GM12878 (cell line): ENCODE results near the gene SOX6. TPM values are rescaled to one million over a fixed set of nuclear protein-coding genes. Genes with fewer than 3 reads are reported as not detected.

ENCODE experiments used
- ATAC-seq: fragments of 200-7000 bp; cut with Tn5 transposase; 3 replicates; pipeline ENCODE4 v1.9.1; 2020; ENCODE audit warnings: mild to moderate bottlenecking, moderate library complexity
- BruUV-seq: library from RNA; stranded (reverse); fragments of 400-500 nt; replicated peaks from 2 replicates; lab custom pipeline; 2021; lab: Mats Ljungman, UMichigan
- CTCF ChIA-PET: fragments of 300-600 bp; sonication (Branson Sonifier 250); formaldehyde crosslinking; extraction: SDS; loops from one replicate; lab custom pipeline; 2021; ENCODE audit warnings: inconsistent platforms; lab: Yijun Ruan, JAX
- POLR2A ChIA-PET: fragments of 350-600 bp; formaldehyde crosslinking; extraction: SDS; loops from one replicate; lab custom pipeline; 2021; ENCODE audit warnings: inconsistent platforms; lab: Charles Lee
- RAD21 ChIA-PET: fragments of 300-600 bp; sonication (Branson Sonifier 250); formaldehyde crosslinking; loops from one replicate; lab custom pipeline; 2023; ENCODE audit warnings: antibody characterized with exemption; ENCODE audit not compliant: unreplicated experiment; lab: Charles Lee
- SMC1A ChIA-PET: fragments of 300-600 bp; sonication (Branson Sonifier 250); formaldehyde crosslinking; loops from one replicate; lab custom pipeline; 2023; ENCODE audit not compliant: unreplicated experiment, uncharacterized antibody; lab: Charles Lee
- DNase-seq: peaks from one replicate; pipeline ENCODE4 v3.0.0-alpha.2; 2011; ENCODE audit warnings: low read depth, low spot score
- FAIRE-seq: peaks from 3 replicates; lab custom pipeline; 2011; peaks lifted over from hg19 to GRCh38; lab: Jason Lieb, UNC
- H2AFZ ChIP-seq: 2 replicates; pipeline ENCODE4 v1.6.0; 2011; ENCODE audit warnings: low read depth, low read length, control low read depth; ENCODE audit not compliant: control insufficient read depth
- H3K27ac ChIP-seq: 2 replicates; pipeline ENCODE4 v1.5.1; 2011; ENCODE audit warnings: control low read depth; ENCODE audit not compliant: control insufficient read depth, insufficient read depth
- H3K27me3 ChIP-seq, 2 experiments: replicated peaks in 1 of 2; 2 replicates each; pipeline versions ENCODE4 v1.6.0 to v1.6.1; 2011; ENCODE audit warnings: low read length in 1 of 2; ENCODE audit not compliant: control insufficient read depth in 2 of 2, insufficient read depth in 2 of 2
- H3K36me3 ChIP-seq, 2 experiments: 2 replicates each; pipeline ENCODE4 v1.5.1; 2011; ENCODE audit warnings: low read length in 1 of 2; ENCODE audit not compliant: control insufficient read depth in 2 of 2, insufficient read depth in 2 of 2
- H3K4me1 ChIP-seq: 2 replicates; pipeline ENCODE4 v1.6.1; 2011; ENCODE audit warnings: mild to moderate bottlenecking, low read length, moderate library complexity, mixed read lengths; ENCODE audit not compliant: control insufficient read depth, insufficient read depth
- H3K4me2 ChIP-seq: 2 replicates; pipeline ENCODE4 v1.6.0; 2011; ENCODE audit warnings: control low read depth; ENCODE audit not compliant: control insufficient read depth, insufficient read depth
- H3K4me3 ChIP-seq: fragments of 200-600 bp; sonication (generic); 2 replicates; pipeline ENCODE4 v1.5.1; 2016
- H3K79me2 ChIP-seq: 2 replicates; pipeline ENCODE4 v1.6.0; 2011; ENCODE audit warnings: low read length; ENCODE audit not compliant: control insufficient read depth, insufficient read depth
- H3K9ac ChIP-seq: 2 replicates; pipeline ENCODE4 v1.8.0; 2011; ENCODE audit warnings: low read length, control low read depth, mixed read lengths; ENCODE audit not compliant: control insufficient read depth, insufficient read depth
- H3K9me3 ChIP-seq: replicated peaks from 3 replicates; pipeline ENCODE4 v1.5.1; 2011; ENCODE audit warnings: mild to moderate bottlenecking, low read length; ENCODE audit not compliant: control insufficient read depth, insufficient read depth
- H4K20me1 ChIP-seq: 2 replicates; pipeline ENCODE4 v1.6.0; 2011; ENCODE audit not compliant: control insufficient read depth, insufficient read depth
- BRCA1 ChIP-seq: IDR thresholded peaks from 2 replicates; pipeline ENCODE4 v1.6.1; 2011; ENCODE audit warnings: low read depth, low read length, improper control_type of control experiment
- EED ChIP-seq: sonication (generic); IDR thresholded peaks from 2 replicates; pipeline ENCODE4 v1.6.1; 2016; ENCODE audit warnings: antibody characterized with exemption, low read depth
- ETV6 ChIP-seq, 2 experiments: fragments of 450-650 bp in 1 of 2; IDR thresholded peaks in 1 of 2; conservative IDR thresholded peaks in 1 of 2; 2 replicates each; pipeline ENCODE4 v1.6.1; 2014; ENCODE audit warnings: antibody characterized with exemption in 1 of 2, borderline replicate concordance in 1 of 2, low read depth in 1 of 2, mild to moderate bottlenecking in 1 of 2, moderate library complexity in 1 of 2
- EZH2 ChIP-seq: IDR thresholded peaks from 2 replicates; pipeline ENCODE4 v1.6.1; 2012; ENCODE audit warnings: low read depth, mild to moderate bottlenecking, control low read depth, inconsistent platforms, low read length, borderline replicate concordance; ENCODE audit not compliant: control insufficient read depth
- FOXK2 ChIP-seq: fragments of 450-650 bp; IDR thresholded peaks from 2 replicates; pipeline ENCODE4 v1.6.1; 2017; ENCODE audit warnings: mild to moderate bottlenecking, moderate library complexity
- FOXM1 ChIP-seq: IDR thresholded peaks from 2 replicates; pipeline ENCODE4 v1.6.1; 2012; ENCODE audit warnings: low read depth, mild to moderate bottlenecking, inconsistent platforms, low read length, moderate library complexity
- KLF5 ChIP-seq: fragments of 450-650 bp; IDR thresholded peaks from 2 replicates; pipeline ENCODE4 v1.6.1; 2014; ENCODE audit warnings: mild to moderate bottlenecking; ENCODE audit not compliant: partially characterized antibody
- MEF2A ChIP-seq: IDR thresholded peaks from 2 replicates; pipeline ENCODE4 v1.6.1; 2011; ENCODE audit warnings: low read depth, mild to moderate bottlenecking, low read length, moderate library complexity; ENCODE audit not compliant: insufficient read depth
- MLLT1 ChIP-seq: fragments of 450-650 bp; IDR thresholded peaks from 2 replicates; pipeline ENCODE4 v1.6.1; 2016; ENCODE audit warnings: mild to moderate bottlenecking
- NFYB ChIP-seq: IDR thresholded peaks from 2 replicates; pipeline ENCODE4 v1.6.1; 2011; ENCODE audit warnings: low read depth, mild to moderate bottlenecking, low read length, improper control_type of control experiment, moderate library complexity; ENCODE audit not compliant: insufficient read depth
- RAD21 ChIP-seq: IDR thresholded peaks from 2 replicates; pipeline ENCODE4 v1.6.1; 2011; ENCODE audit warnings: mild to moderate bottlenecking, low read depth, low read length, moderate library complexity; ENCODE audit not compliant: insufficient read depth
- SIN3A ChIP-seq: IDR thresholded peaks from 2 replicates; pipeline ENCODE4 v1.6.1; 2012; ENCODE audit warnings: low read depth, low read length, improper control_type of control experiment
- SMAD5 ChIP-seq: IDR thresholded peaks from 2 replicates; pipeline ENCODE4 v1.6.1; 2016; ENCODE audit warnings: antibody characterized with exemption, low read depth
- YY1 ChIP-seq: IDR thresholded peaks from 2 replicates; pipeline ENCODE4 v1.6.1; 2011; ENCODE audit warnings: low read depth, mild to moderate bottlenecking, low read length
- WGBS: methylation state at CpG from one replicate; pipeline ENCODE4 v1.1.6; 2016; ENCODE audit warnings: low lambda C conversion rate; ENCODE audit not compliant: insufficient replicate concordance, insufficient coverage; ENCODE audit errors: missing lambda C conversion rate; 5-methylcytosine and 5-hydroxymethylcytosine counted together
- in situ Hi-C: fragments of 300-500 bp; cut with MboI; formaldehyde crosslinking; loops from 9 replicates; pipeline ENCODE4 v1.14.3; 2018; ENCODE audit warnings: mixed read lengths
- intact Hi-C: fragments of 100-400 bp; cut with micrococcal nuclease; formaldehyde crosslinking; loops from one replicate; pipeline ENCODE4 v1.14.2; 2022; ENCODE audit not compliant: unreplicated experiment
- polyA plus RNA-seq, 11 experiments: library from polyadenylated mRNA; depleted of rRNA in 4 of 11; unstranded in 6 of 11; stranded (reverse) in 5 of 11; fragments of >200 nt; fragmentation: Nextera tagmentation in 4 of 11; fragmentation: Illumina TruSeq in 1 of 11; extraction: Ambion mirVana in 4 of 11; extraction: Trizol in 1 of 11; gene quantifications; 1 replicate in 1 of 11; 2 replicates in 10 of 11; pipeline versions ENCODE4 v1.2.1 to v1.2.3, GENCODE V29; 2011 to 2016; ENCODE audit warnings: inconsistent platforms in 2 of 11, missing spikeins in 2 of 11, low read depth in 1 of 11
- total RNA-seq, 4 experiments: library from RNA; depleted of rRNA in 3 of 4; stranded (reverse); fragments of >200 nt in 3 of 4; fragmentation: Illumina TruSeq in 1 of 4; extraction: Trizol in 1 of 4; gene quantifications; 2 replicates each; pipeline versions ENCODE4 v1.2.1 to v1.2.3, GENCODE V29; 2013 to 2021

SOX6 gene
- total and polyA plus RNA-seq, 10 of the 15 experiments (the other 5 are each of a cell fraction or from before 2014, with no cell fraction given), result 0.03 to 0.71 (median 0.29) TPM; not detected in 4

- in situ Hi-C loops (no loop called here), intact Hi-C loops (no loop called here)
- no peaks in the 10 kb centered on the region for H3K4me1 ChIP-seq
- BruUV-seq, result no TSS peak
- no peak overlapping the region for H3K4me2 ChIP-seq
- TF ChIP-seq EZH2, result no peak
- no peak for TF ChIP-seq SIN3A
- no peak for TF ChIP-seq RAD21
- TF ChIP-seq BRCA1, result no peak
- no peak overlapping the region for H3K9ac ChIP-seq
- ChIA-PET RAD21 (no interaction called here), POLR2A (no interaction called here), SMC1A (no interaction called here), CTCF (no interaction called here)
- DNase-seq (no peak), FAIRE-seq (no peak), ATAC-seq (no peak)
- no peaks in the 10 kb centered on the region for H3K36me3 ChIP-seq
- H3K9me3 ChIP-seq, result no peaks in the 10 kb centered on the region
- H3K79me2 ChIP-seq, result no peaks in the 10 kb centered on the region
- no peak overlapping the region for H2AFZ ChIP-seq
- H3K27me3 ChIP-seq, result no peaks in the 10 kb centered on the region
- H4K20me1 ChIP-seq, result no peaks in the 10 kb centered on the region
- 3% methylated on average over 2 of the region's 2 CpGs for WGBS
- H3K4me3 ChIP-seq, result no peak overlapping the region
- H3K27ac ChIP-seq, result no peak overlapping the region
Measured at GRCh38 chr11:16293204-16293681, 63.1 kb downstream of the SOX6 start.

- ATAC-seq (no peak), DNase-seq (no peak), FAIRE-seq (no peak)
- no peak overlapping the region for H3K4me2 ChIP-seq
- in situ Hi-C loops, result no loop called here
- H3K36me3 ChIP-seq, result no peaks in the 10 kb centered on the region
- ChIA-PET SMC1A (interaction anchor here (0.7 kb wide), 1 partner anchor 122 kb away, joined by 3 read pairs; no protein-coding TSS in a partner anchor), POLR2A (no interaction called here), CTCF (no interaction called here), RAD21 (no interaction called here)
- H3K9ac ChIP-seq, result no peak overlapping the region
- H4K20me1 ChIP-seq, result no peaks in the 10 kb centered on the region
- no peaks in the 10 kb centered on the region for H3K9me3 ChIP-seq
- no peak overlapping the region for H3K27ac ChIP-seq
- intact Hi-C loops, result no loop called here
- H3K4me1 ChIP-seq, result no peaks in the 10 kb centered on the region
- H3K79me2 ChIP-seq, result no peaks in the 10 kb centered on the region
- TF ChIP-seq FOXK2 (no peak), MLLT1 (no peak), KLF5 (no peak), ETV6 (conservative IDR thresholded peaks at IDR 0.05 in 1 of 2, IDR thresholded peaks at IDR 0.05 in 1 of 2; ENCODE audit: borderline replicate concordance in 1 of 2, low read depth in 1 of 2) (no peak), FOXM1 (no peak), YY1 (no peak), MEF2A (no peak), SMAD5 (no peak), EED (no peak), NFYB (no peak)
- no peak overlapping the region for H2AFZ ChIP-seq
- H3K27me3 ChIP-seq, result no peaks in the 10 kb centered on the region
- no peak overlapping the region for H3K4me3 ChIP-seq
- BruUV-seq, result no TSS peak
- WGBS, result 42% methylated on average over 8 of the region's 8 CpGs
Measured at GRCh38 chr11:16292167-16292859, 64.0 kb downstream of the SOX6 start.
